Calu3 (cell line): Measurements from ENCODE around the gene C1QTNF2. TPM values are rescaled to one million over a fixed set of nuclear protein-coding genes. Genes with fewer than 3 reads are reported as not detected.

ENCODE experiments used
- BruUV-seq: library from RNA; stranded (reverse); fragments of 400-500 nt; replicated peaks from 2 replicates; lab custom pipeline; 2021; lab: Mats Ljungman, UMichigan
- CTCF ChIA-PET: fragments of 300-600 bp; sonication (Branson Sonifier 250); formaldehyde crosslinking; loops from one replicate; lab custom pipeline; 2022; ENCODE audit warnings: antibody characterized with exemption; lab: Charles Lee
- DNase-seq: peaks from one replicate; pipeline ENCODE4 v3.0.0; 2022
- H3K27ac Mint-ChIP-seq: one replicate; pipeline ENCODE4 v1.8.0; 2022; ENCODE audit warnings: mixed read lengths; ENCODE audit not compliant: unreplicated experiment
- H3K27me3 Mint-ChIP-seq: one replicate; pipeline ENCODE4 v1.8.0; 2022; ENCODE audit warnings: mixed read lengths; ENCODE audit not compliant: unreplicated experiment
- H3K36me3 Mint-ChIP-seq: one replicate; pipeline ENCODE4 v1.8.0; 2022; ENCODE audit warnings: mild to moderate bottlenecking, moderate library complexity, mixed read lengths; ENCODE audit not compliant: insufficient read depth, unreplicated experiment
- H3K4me1 Mint-ChIP-seq: one replicate; pipeline ENCODE4 v1.8.0; 2022; ENCODE audit warnings: mild to moderate bottlenecking, low read depth, mixed read lengths; ENCODE audit not compliant: unreplicated experiment
- H3K4me3 Mint-ChIP-seq: one replicate; pipeline ENCODE4 v1.8.0; 2022; ENCODE audit warnings: mild to moderate bottlenecking, low read depth, moderate library complexity, mixed read lengths; ENCODE audit not compliant: unreplicated experiment
- H3K9me3 Mint-ChIP-seq: one replicate; pipeline ENCODE4 v1.8.0; 2022; ENCODE audit warnings: low read depth, mixed read lengths; ENCODE audit not compliant: unreplicated experiment
- intact Hi-C: fragments of 100-400 bp; cut with micrococcal nuclease; formaldehyde crosslinking; loops from one replicate; pipeline ENCODE4 v1.10.0; 2022; ENCODE audit not compliant: unreplicated experiment
- total RNA-seq: library from RNA; stranded (reverse); gene quantifications from 2 replicates; pipeline ENCODE4 v1.2.3, GENCODE V29; 2022
- TF ChIP-seq, protein P1 (sequence below): fragments of 200-600 bp; IDR thresholded peaks from one replicate; pipeline ENCODE4 v1.8.0; 2022; ENCODE audit warnings: antibody characterized with exemption; ENCODE audit not compliant: unreplicated experiment

Gene C1QTNF2
- total RNA-seq, 1 experiment from 2014 or later = not detected

DNA sequence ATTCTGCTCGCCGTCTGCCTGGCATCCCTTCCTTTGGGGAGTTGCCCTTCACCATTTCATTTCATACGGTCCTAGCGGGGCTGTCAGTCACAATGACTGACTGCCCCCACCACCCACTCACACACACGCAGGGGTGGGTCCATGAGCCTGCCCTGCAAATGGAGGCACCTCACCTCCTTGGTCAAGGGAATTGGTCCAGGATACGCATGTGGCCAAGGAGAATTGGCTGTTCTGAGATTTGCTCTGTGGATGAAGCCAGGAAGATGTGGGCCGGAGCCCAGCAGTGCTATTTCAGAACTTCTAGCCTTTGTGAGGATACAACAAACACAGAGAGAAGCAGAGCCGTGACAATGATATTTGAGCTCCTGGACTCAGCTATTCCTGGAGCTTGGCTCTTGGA lies 17.0 kb downstream of the C1QTNF2 start:
- H3K27ac Mint-ChIP-seq = no peak overlapping the region
- CTCF ChIA-PET = no interaction called here
- no peaks in the 10 kb centered on the region for H3K27me3 Mint-ChIP-seq
- no peak overlapping the region for H3K4me3 Mint-ChIP-seq
- H3K36me3 Mint-ChIP-seq = no peaks in the 10 kb centered on the region
- TF ChIP-seq, protein P1, sequence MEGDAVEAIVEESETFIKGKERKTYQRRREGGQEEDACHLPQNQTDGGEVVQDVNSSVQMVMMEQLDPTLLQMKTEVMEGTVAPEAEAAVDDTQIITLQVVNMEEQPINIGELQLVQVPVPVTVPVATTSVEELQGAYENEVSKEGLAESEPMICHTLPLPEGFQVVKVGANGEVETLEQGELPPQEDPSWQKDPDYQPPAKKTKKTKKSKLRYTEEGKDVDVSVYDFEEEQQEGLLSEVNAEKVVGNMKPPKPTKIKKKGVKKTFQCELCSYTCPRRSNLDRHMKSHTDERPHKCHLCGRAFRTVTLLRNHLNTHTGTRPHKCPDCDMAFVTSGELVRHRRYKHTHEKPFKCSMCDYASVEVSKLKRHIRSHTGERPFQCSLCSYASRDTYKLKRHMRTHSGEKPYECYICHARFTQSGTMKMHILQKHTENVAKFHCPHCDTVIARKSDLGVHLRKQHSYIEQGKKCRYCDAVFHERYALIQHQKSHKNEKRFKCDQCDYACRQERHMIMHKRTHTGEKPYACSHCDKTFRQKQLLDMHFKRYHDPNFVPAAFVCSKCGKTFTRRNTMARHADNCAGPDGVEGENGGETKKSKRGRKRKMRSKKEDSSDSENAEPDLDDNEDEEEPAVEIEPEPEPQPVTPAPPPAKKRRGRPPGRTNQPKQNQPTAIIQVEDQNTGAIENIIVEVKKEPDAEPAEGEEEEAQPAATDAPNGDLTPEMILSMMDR = no peak
- no TSS peak for BruUV-seq
- intact Hi-C loops = no loop called here
- no peak for DNase-seq
- no peaks in the 10 kb centered on the region for H3K4me1 Mint-ChIP-seq
- H3K9me3 Mint-ChIP-seq = no peaks in the 10 kb centered on the region

DNA sequence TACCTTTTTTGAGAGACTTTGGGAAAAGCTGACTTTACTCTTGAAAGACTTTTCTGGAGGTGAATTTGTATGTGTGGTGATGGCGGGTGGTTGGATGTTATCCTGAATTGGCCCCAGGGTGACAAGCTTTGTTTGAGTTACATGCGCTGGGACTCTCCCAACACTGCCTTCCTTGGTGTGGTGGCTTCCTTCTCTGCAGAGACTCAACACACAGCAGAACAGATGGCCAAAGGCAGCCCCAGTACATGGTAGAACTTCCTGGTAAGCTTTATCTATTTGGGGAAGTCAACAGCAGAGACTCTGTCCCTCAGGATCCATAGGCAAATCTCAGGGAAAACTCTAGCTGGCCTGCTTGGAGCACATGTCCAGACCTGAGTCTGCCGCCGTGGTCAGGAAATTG lies 18.1 kb downstream of the C1QTNF2 start:
- no peaks in the 10 kb centered on the region for H3K9me3 Mint-ChIP-seq
- no peaks in the 10 kb centered on the region for H3K36me3 Mint-ChIP-seq
- no TSS peak for BruUV-seq
- no peaks in the 10 kb centered on the region for H3K4me1 Mint-ChIP-seq
- intact Hi-C loops = no loop called here
- no peak overlapping the region for H3K4me3 Mint-ChIP-seq
- H3K27ac Mint-ChIP-seq = no peak overlapping the region
- no peaks in the 10 kb centered on the region for H3K27me3 Mint-ChIP-seq
- CTCF ChIA-PET = no interaction called here
- DNase-seq = no peak
- TF ChIP-seq, protein P1 = no peak

DNA sequence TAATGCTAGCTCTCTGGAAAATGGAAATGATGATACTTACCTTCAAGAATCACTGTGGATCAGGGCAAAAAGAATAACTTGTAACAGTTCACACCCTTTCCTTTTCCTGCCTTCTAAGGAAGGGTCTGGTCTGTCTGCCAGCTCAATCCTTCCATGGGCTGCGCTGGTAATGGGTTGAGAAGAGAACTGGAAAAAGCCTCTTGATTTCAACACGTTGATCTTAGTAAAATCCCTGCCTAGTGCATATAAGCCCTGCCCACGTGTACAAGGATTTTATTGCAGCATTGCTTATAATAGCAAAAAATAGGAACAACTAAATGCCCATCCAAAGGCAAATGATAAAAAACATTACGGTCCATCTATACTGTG lies 20.5 kb downstream of the C1QTNF2 start:
- Mint-ChIP-seq H3K9me3 (no peaks in the 10 kb centered on the region), H3K36me3 (no peaks in the 10 kb centered on the region), H3K27ac (no peak overlapping the region), H3K27me3 (no peaks in the 10 kb centered on the region), H3K4me3 (no peak overlapping the region), H3K4me1 (no peaks in the 10 kb centered on the region)
- no TSS peak for BruUV-seq
- DNase-seq = no peak
- intact Hi-C loops = no loop called here
- CTCF ChIA-PET = no interaction called here
- TF ChIP-seq, protein P1 = no peak

DNA sequence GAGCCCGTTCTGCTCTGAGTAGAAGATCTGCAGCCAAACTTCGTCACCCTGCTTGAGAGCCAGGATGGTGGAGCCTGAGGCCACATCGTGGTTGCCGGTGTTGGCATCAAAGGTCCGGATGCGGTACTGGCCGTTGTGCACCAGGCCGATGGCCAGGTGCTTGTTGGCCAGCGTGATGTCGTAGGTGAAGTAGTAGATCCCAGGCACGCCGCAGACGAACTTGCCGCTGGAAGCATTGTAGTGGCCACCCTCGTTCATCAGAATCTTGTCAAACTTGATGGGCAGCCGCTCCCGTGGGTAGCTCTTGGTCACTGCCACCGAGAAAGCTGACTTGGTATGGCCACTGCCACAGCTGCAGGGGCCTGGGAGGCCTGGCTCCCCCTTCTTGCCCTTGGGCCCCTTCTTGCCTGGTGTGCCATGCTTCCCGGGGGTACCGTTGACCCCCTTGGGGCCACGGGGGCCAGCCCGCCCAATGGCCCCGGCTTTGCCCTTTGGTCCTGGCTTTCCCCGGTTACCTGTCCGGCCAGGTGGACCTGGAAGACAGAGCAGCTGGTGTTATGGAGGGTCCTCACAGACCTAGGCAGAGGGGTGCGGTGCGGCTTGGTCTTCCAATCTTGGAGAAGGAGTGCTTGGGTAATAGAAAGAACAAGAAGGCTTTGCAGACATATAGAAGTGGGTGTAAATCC lies 21.0 kb downstream of the C1QTNF2 start:
- TF ChIP-seq, protein P1 = no peak
- intact Hi-C loops = no loop called here
- CTCF ChIA-PET = interaction anchor here (1.1 kb wide), 1 partner anchor 8 kb away, joined by 3 read pairs; no protein-coding TSS in a partner anchor
- BruUV-seq = no TSS peak
- Mint-ChIP-seq H3K4me3 (no peak overlapping the region), H3K27ac (no peak overlapping the region), H3K27me3 (no peaks in the 10 kb centered on the region), H3K36me3 (no peaks in the 10 kb centered on the region), H3K9me3 (no peaks in the 10 kb centered on the region), H3K4me1 (no peaks in the 10 kb centered on the region)
- no peak for DNase-seq
